ENCODE measurements around the gene HPSE2.

DNA sequence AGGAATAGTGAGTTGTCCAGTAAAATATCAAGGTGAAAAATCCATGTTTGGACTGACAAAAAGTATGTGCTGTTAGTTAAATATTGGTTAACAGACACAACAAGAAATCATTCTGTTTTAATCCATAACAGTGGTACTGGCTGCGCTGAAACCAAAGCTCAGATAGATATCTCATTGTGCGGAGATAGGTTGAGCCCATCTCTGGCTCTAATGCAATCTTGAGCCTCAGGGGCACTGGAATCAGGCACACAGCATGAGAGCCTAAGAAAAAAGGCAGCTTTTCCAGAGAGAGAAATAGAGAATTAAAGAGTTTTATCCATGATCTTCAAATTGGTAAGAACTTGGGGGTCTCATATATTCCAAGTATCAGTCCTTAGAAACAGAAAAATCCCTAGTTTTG is 373.7 kb downstream of the HPSE2 start:
- TF ChIP-seq, protein P1, sequence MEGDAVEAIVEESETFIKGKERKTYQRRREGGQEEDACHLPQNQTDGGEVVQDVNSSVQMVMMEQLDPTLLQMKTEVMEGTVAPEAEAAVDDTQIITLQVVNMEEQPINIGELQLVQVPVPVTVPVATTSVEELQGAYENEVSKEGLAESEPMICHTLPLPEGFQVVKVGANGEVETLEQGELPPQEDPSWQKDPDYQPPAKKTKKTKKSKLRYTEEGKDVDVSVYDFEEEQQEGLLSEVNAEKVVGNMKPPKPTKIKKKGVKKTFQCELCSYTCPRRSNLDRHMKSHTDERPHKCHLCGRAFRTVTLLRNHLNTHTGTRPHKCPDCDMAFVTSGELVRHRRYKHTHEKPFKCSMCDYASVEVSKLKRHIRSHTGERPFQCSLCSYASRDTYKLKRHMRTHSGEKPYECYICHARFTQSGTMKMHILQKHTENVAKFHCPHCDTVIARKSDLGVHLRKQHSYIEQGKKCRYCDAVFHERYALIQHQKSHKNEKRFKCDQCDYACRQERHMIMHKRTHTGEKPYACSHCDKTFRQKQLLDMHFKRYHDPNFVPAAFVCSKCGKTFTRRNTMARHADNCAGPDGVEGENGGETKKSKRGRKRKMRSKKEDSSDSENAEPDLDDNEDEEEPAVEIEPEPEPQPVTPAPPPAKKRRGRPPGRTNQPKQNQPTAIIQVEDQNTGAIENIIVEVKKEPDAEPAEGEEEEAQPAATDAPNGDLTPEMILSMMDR (IDR thresholded peaks at IDR 0.05): no peak
- TF ChIP-seq POLR2A (IDR thresholded peaks at IDR 0.05): no peak
